Measurements from ENCODE around the gene CDH23. TPM values are rescaled to one million over a fixed set of nuclear protein-coding genes. Genes with fewer than 3 reads are reported as not detected.

CDH23 gene
- total RNA-seq, 1 experiment from 2014 or later, result 7.8 TPM

GRCh38 chr10:71388171-71388570 lies 8.5 kb upstream of the CDH23 start:
- intact Hi-C loops (cut with micrococcal nuclease; ENCODE audit: unreplicated experiment), result no loop called here
- H3K4me3 ChIP-seq, result no peak overlapping the region

GRCh38 chr10:71388583-71389310 lies 8.0 kb upstream of the CDH23 start:
- no peak for TF ChIP-seq CTCF (conservative IDR thresholded peaks at IDR 0.05)
- TF ChIP-seq EZH2 (IDR thresholded peaks at IDR 0.05; ENCODE audit: low read depth), result no peak
- H3K27me3 ChIP-seq (ENCODE audit: insufficient read depth, low read depth), result no peaks in the 10 kb centered on the region
- H3K27ac ChIP-seq, result no peak overlapping the region
- intact Hi-C loops (cut with micrococcal nuclease; ENCODE audit: unreplicated experiment), result no loop called here
- no peaks in the 10 kb centered on the region for H3K36me3 ChIP-seq (ENCODE audit: low read depth)
- POLR2A ChIA-PET (ENCODE audit: unreplicated experiment), result no interaction called here
- no peak for DNase-seq
- H3K4me2 ChIP-seq, result no peak overlapping the region
- no peaks in the 10 kb centered on the region for H3K9me2 ChIP-seq (ENCODE audit: insufficient read depth)
- H2AFZ ChIP-seq, result no peak overlapping the region
- peaks cover 23% of the 10 kb centered on the region; the same call in 1 of the 2 replicates for H3F3A ChIP-seq (ENCODE audit: insufficient read depth, low read depth)
- no peaks in the 10 kb centered on the region for H4K20me1 ChIP-seq (ENCODE audit: insufficient read depth)
- BruUV-seq (replicated peaks), result no TSS peak
- CTCF ChIA-PET, result no interaction called here
- H3K4me3 ChIP-seq, result no peak overlapping the region
- no peaks in the 10 kb centered on the region for H3K9me3 ChIP-seq (ENCODE audit: insufficient read depth, low read depth)
- H3K79me2 ChIP-seq (ENCODE audit: low read depth), result no peaks in the 10 kb centered on the region
- H3K4me1 ChIP-seq (replicated peaks; ENCODE audit: insufficient read depth), result peaks cover 29% of the 10 kb centered on the region

More at GRCh38 chr10:71388171-71388570, 8.5 kb upstream of the CDH23 start:
- POLR2A ChIA-PET (ENCODE audit: unreplicated experiment), result no interaction called here
- H3F3A ChIP-seq (ENCODE audit: insufficient read depth, low read depth), result peaks cover 18% of the 10 kb centered on the region; the same call in 1 of the 2 replicates
- H4K20me1 ChIP-seq (ENCODE audit: insufficient read depth), result no peaks in the 10 kb centered on the region
- no peaks in the 10 kb centered on the region for H3K36me3 ChIP-seq (ENCODE audit: low read depth)
- DNase-seq, result no peak
- H3K9me3 ChIP-seq (ENCODE audit: insufficient read depth, low read depth), result no peaks in the 10 kb centered on the region
- no peaks in the 10 kb centered on the region for H3K27me3 ChIP-seq (ENCODE audit: insufficient read depth, low read depth)
- no TSS peak for BruUV-seq (replicated peaks)
- H3K4me1 ChIP-seq (replicated peaks; ENCODE audit: insufficient read depth), result peaks cover 25% of the 10 kb centered on the region
- H3K79me2 ChIP-seq (ENCODE audit: low read depth), result no peaks in the 10 kb centered on the region
- TF ChIP-seq EZH2 (IDR thresholded peaks at IDR 0.05; ENCODE audit: low read depth), result no peak
- no peak for TF ChIP-seq CTCF (conservative IDR thresholded peaks at IDR 0.05)
- CTCF ChIA-PET, result no interaction called here
- H3K27ac ChIP-seq, result no peak overlapping the region
- no peaks in the 10 kb centered on the region for H3K9me2 ChIP-seq (ENCODE audit: insufficient read depth)
- H2AFZ ChIP-seq, result no peak overlapping the region
- no peak overlapping the region for H3K4me2 ChIP-seq

GRCh38 chr10:71389768-71390460 lies 6.8 kb upstream of the CDH23 start:
- intact Hi-C loops (cut with micrococcal nuclease; ENCODE audit: unreplicated experiment), result loop anchor here (10.0 kb wide), 1 partner anchor 655 kb away; no protein-coding TSS in a partner anchor
- ChIA-PET CTCF (interaction anchor here (0.6 kb wide), 1 partner anchor 449 kb away, joined by 4 read pairs; no protein-coding TSS in a partner anchor), POLR2A (ENCODE audit: unreplicated experiment) (interaction anchor here (0.6 to 0.7 kb wide), 2 partner anchors 49 to 1059 kb away, joined by 3 to 4 read pairs; no protein-coding TSS in a partner anchor)
- Histone ChIP-seq H3K27ac (no peak overlapping the region), H3K36me3 (ENCODE audit: low read depth) (no peaks in the 10 kb centered on the region), H3K9me3 (ENCODE audit: insufficient read depth, low read depth) (no peaks in the 10 kb centered on the region), H3K4me1 (replicated peaks; ENCODE audit: insufficient read depth) (peaks cover 37% of the 10 kb centered on the region), H3K9me2 (ENCODE audit: insufficient read depth) (no peaks in the 10 kb centered on the region), H4K20me1 (ENCODE audit: insufficient read depth) (no peaks in the 10 kb centered on the region), H3K4me2 (no peak overlapping the region), H3F3A (ENCODE audit: insufficient read depth, low read depth) (peaks cover 26% of the 10 kb centered on the region; the same call in 1 of the 2 replicates), H3K79me2 (ENCODE audit: low read depth) (no peaks in the 10 kb centered on the region), H2AFZ (no peak overlapping the region), H3K4me3 (no peak overlapping the region), H3K27me3 (ENCODE audit: insufficient read depth, low read depth) (no peaks in the 10 kb centered on the region)
- DNase-seq, result no peak
- TF ChIP-seq EZH2 (IDR thresholded peaks at IDR 0.05; ENCODE audit: low read depth), result no peak
- TF ChIP-seq CTCF (conservative IDR thresholded peaks at IDR 0.05), result no peak
- no TSS peak for BruUV-seq (replicated peaks)
